WERI-Rb-1 (cell line): ENCODE data around the gene IDH2.
"Not testable (repeated sequence)": the region's sequence is repeated elsewhere in the genome, so short reads cannot be mapped to it uniquely, and the experiment has no call there.

Experiments
- DNase-seq: peaks from one replicate; pipeline ENCODE4 v3.0.0-alpha.2; 2020
- H3K27ac ChIP-seq: fragments of 250-450 bp; sonication (Bioruptor Pico); 2 replicates; pipeline ENCODE4 v1.5.1; 2020; ENCODE audit warnings: mild to moderate bottlenecking, moderate library complexity
- H3K27me3 ChIP-seq: fragments of 250-450 bp; sonication (Bioruptor Pico); 2 replicates; pipeline ENCODE4 v1.5.1; 2021; ENCODE audit warnings: mild to moderate bottlenecking, low read depth, moderate library complexity; ENCODE audit not compliant: insufficient read depth, severe bottlenecking
- H3K36me3 ChIP-seq: fragments of 250-450 bp; sonication (Bioruptor Pico); 2 replicates; pipeline ENCODE4 v1.5.1; 2020; ENCODE audit warnings: mild to moderate bottlenecking, moderate library complexity
- H3K4me3 ChIP-seq: 2 replicates; pipeline ENCODE4 v1.5.1; 2011; ENCODE audit warnings: low read depth, mild to moderate bottlenecking, control low read depth, low read length
- H3K9me3 ChIP-seq: fragments of 250-450 bp; sonication (Bioruptor Pico); 2 replicates; pipeline ENCODE4 v1.5.1; 2021; ENCODE audit warnings: mild to moderate bottlenecking, moderate library complexity; ENCODE audit not compliant: severe bottlenecking
- CTCF ChIP-seq: IDR thresholded peaks from 2 replicates; pipeline ENCODE4 v1.5.1; 2011; ENCODE audit warnings: low read depth, mild to moderate bottlenecking, control low read depth, inconsistent platforms, low read length

The IDH2 gene

GRCh38 chr15:90072978-90073640 lies 29.2 kb downstream of the IDH2 start:
- no peak overlapping the region for H3K27ac ChIP-seq
- no peak overlapping the region for H3K4me3 ChIP-seq
- no peaks in the 10 kb centered on the region for H3K27me3 ChIP-seq
- no peak for DNase-seq
- peaks cover 33% of the 10 kb centered on the region for H3K36me3 ChIP-seq
- TF ChIP-seq CTCF, result no peak
- H3K9me3 ChIP-seq, result no peaks in the 10 kb centered on the region

- Histone ChIP-seq H3K36me3 (peaks cover 39% of the 10 kb centered on the region), H3K27ac (no peak overlapping the region), H3K4me3 (no peak overlapping the region), H3K9me3 (no peaks in the 10 kb centered on the region), H3K27me3 (no peaks in the 10 kb centered on the region)
- peak; percentile 81 for DNase-seq
- TF ChIP-seq CTCF, result peak; percentile 57
These were observed 31.0 kb downstream of the IDH2 start for GRCh38 chr15:90071220-90071807.

- not testable (repeated sequence) for H3K9me3 ChIP-seq, H3K27me3 ChIP-seq, DNase-seq, H3K4me3 ChIP-seq, H3K27ac ChIP-seq
- H3K36me3 ChIP-seq, result peaks cover 33% of the 10 kb centered on the region
These were observed 31.6 kb downstream of the IDH2 start for GRCh38 chr15:90070623-90071022.

- peaks cover 27% of the 10 kb centered on the region for H3K36me3 ChIP-seq
- no peak for DNase-seq
These were observed 34.2 kb downstream of the IDH2 start for GRCh38 chr15:90067953-90068606.

GRCh38 chr15:90067181-90067952 lies 34.9 kb downstream of the IDH2 start:
- H3K27ac ChIP-seq, result no peak overlapping the region
- H3K9me3 ChIP-seq, result no peaks in the 10 kb centered on the region
- no peak for TF ChIP-seq CTCF
- H3K4me3 ChIP-seq, result no peak overlapping the region
- H3K27me3 ChIP-seq, result no peaks in the 10 kb centered on the region
- no peak for DNase-seq
- H3K36me3 ChIP-seq, result peaks cover 20% of the 10 kb centered on the region

More at GRCh38 chr15:90067953-90068606, 34.2 kb downstream of the IDH2 start:
- Histone ChIP-seq H3K27ac (no peak overlapping the region), H3K27me3 (no peaks in the 10 kb centered on the region), H3K9me3 (no peaks in the 10 kb centered on the region), H3K4me3 (no peak overlapping the region)
- no peak for TF ChIP-seq CTCF

- H3K36me3 ChIP-seq, result peaks cover 16% of the 10 kb centered on the region
- no peak for DNase-seq
- H3K27ac ChIP-seq, result no peak overlapping the region
- no peak for TF ChIP-seq CTCF
- H3K4me3 ChIP-seq, result no peak overlapping the region
- no peaks in the 10 kb centered on the region for H3K9me3 ChIP-seq
- H3K27me3 ChIP-seq, result no peaks in the 10 kb centered on the region
These were observed 36.6 kb downstream of the IDH2 start for GRCh38 chr15:90065682-90066049.
